ENCODE data around the gene GTPBP1. TPM values are rescaled to one million over a fixed set of nuclear protein-coding genes. Genes with fewer than 3 reads are reported as not detected.
A peak's percentile ranks its signal among the peaks of the same experiment; 100 is the strongest.

The GTPBP1 gene
- total RNA-seq, 1 donor from 2014 or later, result 49.8 TPM

- Mint-ChIP-seq H3K27ac (ENCODE audit: unreplicated experiment) (no peak overlapping the region), H3K9me3 (ENCODE audit: unreplicated experiment) (no peaks in the 10 kb centered on the region), H3K4me3 (ENCODE audit: unreplicated experiment) (no peak overlapping the region), H3K4me1 (ENCODE audit: low read depth, unreplicated experiment) (peaks cover 7% of the 10 kb centered on the region), H3K36me3 (ENCODE audit: low read depth, unreplicated experiment) (peaks cover 20% of the 10 kb centered on the region), H3K27me3 (ENCODE audit: low read depth, unreplicated experiment) (no peaks in the 10 kb centered on the region)
- Histone ChIP-seq H3K9ac (ENCODE audit: low read length) (no peak overlapping the region), H4K20me1 (ENCODE audit: insufficient read depth, low read length) (peaks cover 38% of the 10 kb centered on the region), H3K4me3 (ENCODE audit: insufficient read depth, low read depth, low read length) (no peak overlapping the region), H3K9me3 (ENCODE audit: insufficient read depth, low read depth, low read length) (no peaks in the 10 kb centered on the region), H3K4me2 (ENCODE audit: low read length) (no peak overlapping the region), H3K4me1 (ENCODE audit: insufficient read depth, low read length) (peaks cover 3% of the 10 kb centered on the region), H2AFZ (ENCODE audit: low read depth, low read length) (no peak overlapping the region), H3K27me3 (ENCODE audit: insufficient read depth, low read length) (no peaks in the 10 kb centered on the region), H3K79me2 (ENCODE audit: insufficient read depth, low read length) (no peaks in the 10 kb centered on the region), H3K27ac (ENCODE audit: low read depth, low read length) (no peak overlapping the region), H3K36me3 (ENCODE audit: insufficient read depth, low read length) (peaks cover 23% of the 10 kb centered on the region)
- FAIRE-seq (no peak), DNase-seq (ENCODE audit: low read depth) (no peak)
- TF ChIP-seq CTCF (IDR thresholded peaks at IDR 0.05; ENCODE audit: insufficient read depth, low read depth, low read length) (no peak), EZH2 (IDR thresholded peaks at IDR 0.05; ENCODE audit: insufficient read depth, low read length) (no peak)
These were observed 28.1 kb downstream of the GTPBP1 start for GRCh38 chr22:38733724-38734381.

GRCh38 chr22:38734421-38735100, 28.8 kb downstream of the GTPBP1 start:
- Histone ChIP-seq H3K9ac (ENCODE audit: low read length) (no peak overlapping the region), H3K4me1 (ENCODE audit: insufficient read depth, low read length) (peaks cover 3% of the 10 kb centered on the region), H3K4me3 (ENCODE audit: insufficient read depth, low read depth, low read length) (no peak overlapping the region), H3K79me2 (ENCODE audit: insufficient read depth, low read length) (no peaks in the 10 kb centered on the region), H3K36me3 (ENCODE audit: insufficient read depth, low read length) (peaks cover 25% of the 10 kb centered on the region), H3K27me3 (ENCODE audit: insufficient read depth, low read length) (no peaks in the 10 kb centered on the region), H2AFZ (ENCODE audit: low read depth, low read length) (no peak overlapping the region), H3K27ac (ENCODE audit: low read depth, low read length) (no peak overlapping the region), H4K20me1 (ENCODE audit: insufficient read depth, low read length) (peaks cover 38% of the 10 kb centered on the region), H3K9me3 (ENCODE audit: insufficient read depth, low read depth, low read length) (no peaks in the 10 kb centered on the region), H3K4me2 (ENCODE audit: low read length) (no peak overlapping the region)
- FAIRE-seq, result no peak
- Mint-ChIP-seq H3K27ac (ENCODE audit: unreplicated experiment) (no peak overlapping the region), H3K4me3 (ENCODE audit: unreplicated experiment) (peak overlapping the region; percentile 50), H3K9me3 (ENCODE audit: unreplicated experiment) (no peaks in the 10 kb centered on the region), H3K4me1 (ENCODE audit: low read depth, unreplicated experiment) (peaks cover 7% of the 10 kb centered on the region), H3K36me3 (ENCODE audit: low read depth, unreplicated experiment) (peaks cover 20% of the 10 kb centered on the region), H3K27me3 (ENCODE audit: low read depth, unreplicated experiment) (no peaks in the 10 kb centered on the region)
- TF ChIP-seq CTCF (IDR thresholded peaks at IDR 0.05; ENCODE audit: insufficient read depth, low read depth, low read length), result no peak
- no peak for TF ChIP-seq EZH2 (IDR thresholded peaks at IDR 0.05; ENCODE audit: insufficient read depth, low read length)
- DNase-seq (ENCODE audit: low read depth), result no peak

- no peaks in the 10 kb centered on the region for H3K27me3 Mint-ChIP-seq (ENCODE audit: low read depth, unreplicated experiment)
- Histone ChIP-seq H3K4me1 (ENCODE audit: insufficient read depth, low read length) (peaks cover 3% of the 10 kb centered on the region), H3K79me2 (ENCODE audit: insufficient read depth, low read length) (no peaks in the 10 kb centered on the region), H4K20me1 (ENCODE audit: insufficient read depth, low read length) (peaks cover 38% of the 10 kb centered on the region), H3K36me3 (ENCODE audit: insufficient read depth, low read length) (peaks cover 22% of the 10 kb centered on the region), H3K27me3 (ENCODE audit: insufficient read depth, low read length) (no peaks in the 10 kb centered on the region), H3K9me3 (ENCODE audit: insufficient read depth, low read depth, low read length) (no peaks in the 10 kb centered on the region), H3K4me2 (ENCODE audit: low read length) (no peak overlapping the region), H3K27ac (ENCODE audit: low read depth, low read length) (no peak overlapping the region), H3K4me3 (ENCODE audit: insufficient read depth, low read depth, low read length) (no peak overlapping the region), H2AFZ (ENCODE audit: low read depth, low read length) (no peak overlapping the region), H3K9ac (ENCODE audit: low read length) (no peak overlapping the region)
- peaks cover 21% of the 10 kb centered on the region for H3K36me3 Mint-ChIP-seq (ENCODE audit: low read depth, unreplicated experiment)
- no peaks in the 10 kb centered on the region for H3K9me3 Mint-ChIP-seq (ENCODE audit: unreplicated experiment)
- no peak overlapping the region for H3K4me3 Mint-ChIP-seq (ENCODE audit: unreplicated experiment)
- DNase-seq (ENCODE audit: low read depth) (no peak), FAIRE-seq (no peak)
- H3K27ac Mint-ChIP-seq (ENCODE audit: unreplicated experiment), result peak overlapping the region; percentile 66
- no peak for TF ChIP-seq CTCF (IDR thresholded peaks at IDR 0.05; ENCODE audit: insufficient read depth, low read depth, low read length)
- TF ChIP-seq EZH2 (IDR thresholded peaks at IDR 0.05; ENCODE audit: insufficient read depth, low read length), result no peak
- peaks cover 7% of the 10 kb centered on the region for H3K4me1 Mint-ChIP-seq (ENCODE audit: low read depth, unreplicated experiment)
These were observed 29.4 kb downstream of the GTPBP1 start for GRCh38 chr22:38735126-38735464.
